Fibroblast of villous mesenchyme (primary cell): ENCODE data around the gene ENTHD1. TPM values are rescaled to one million over a fixed set of nuclear protein-coding genes. Genes with fewer than 3 reads are reported as not detected.
"Not testable (repeated sequence)": the region's sequence is repeated elsewhere in the genome, so short reads cannot be mapped to it uniquely, and the experiment has no call there.

Experiments used
- DNase-seq: peaks from one replicate; pipeline ENCODE4 v3.0.0-alpha.2; 2010; ENCODE audit warnings: low read depth
- H3K4me3 ChIP-seq: 2 replicates; pipeline ENCODE4 v1.5.1; 2011; ENCODE audit warnings: low read depth, mild to moderate bottlenecking, low read length
- total RNA-seq: library from RNA; depleted of rRNA; stranded (reverse); fragments of >200 nt; gene quantifications from 2 replicates; pipeline ENCODE4 v1.2.3, GENCODE V29; 2012
- TF ChIP-seq, protein P1 (sequence below): IDR thresholded peaks from 2 replicates; pipeline ENCODE4 v1.5.1; 2012; ENCODE audit warnings: low read depth, mild to moderate bottlenecking, low read length; ENCODE audit not compliant: insufficient read depth

The ENTHD1 gene
- total RNA-seq, 1 donor, result not detected

DNA sequence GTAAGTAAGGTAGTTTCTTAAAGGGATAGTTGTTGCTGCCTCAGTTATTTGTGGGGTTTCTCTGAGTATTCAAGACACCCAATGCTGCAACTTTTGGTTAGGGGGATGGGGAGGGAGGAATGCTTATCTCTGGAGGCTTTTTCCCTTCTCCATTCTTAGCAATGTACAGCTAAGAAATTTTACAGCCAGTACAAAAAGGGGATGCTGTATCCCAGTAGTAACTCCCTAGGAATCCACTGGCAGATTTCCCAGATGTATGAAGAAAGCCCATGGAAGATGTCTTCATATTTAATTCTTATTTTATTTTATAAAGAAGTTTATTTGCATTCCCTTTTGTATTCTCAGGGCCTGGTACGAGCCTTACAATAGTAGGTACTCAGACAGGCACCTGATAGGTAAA is 154.8 kb downstream of the ENTHD1 start:
- no peak overlapping the region for H3K4me3 ChIP-seq
- peak; percentile 52 for DNase-seq
- TF ChIP-seq, protein P1, sequence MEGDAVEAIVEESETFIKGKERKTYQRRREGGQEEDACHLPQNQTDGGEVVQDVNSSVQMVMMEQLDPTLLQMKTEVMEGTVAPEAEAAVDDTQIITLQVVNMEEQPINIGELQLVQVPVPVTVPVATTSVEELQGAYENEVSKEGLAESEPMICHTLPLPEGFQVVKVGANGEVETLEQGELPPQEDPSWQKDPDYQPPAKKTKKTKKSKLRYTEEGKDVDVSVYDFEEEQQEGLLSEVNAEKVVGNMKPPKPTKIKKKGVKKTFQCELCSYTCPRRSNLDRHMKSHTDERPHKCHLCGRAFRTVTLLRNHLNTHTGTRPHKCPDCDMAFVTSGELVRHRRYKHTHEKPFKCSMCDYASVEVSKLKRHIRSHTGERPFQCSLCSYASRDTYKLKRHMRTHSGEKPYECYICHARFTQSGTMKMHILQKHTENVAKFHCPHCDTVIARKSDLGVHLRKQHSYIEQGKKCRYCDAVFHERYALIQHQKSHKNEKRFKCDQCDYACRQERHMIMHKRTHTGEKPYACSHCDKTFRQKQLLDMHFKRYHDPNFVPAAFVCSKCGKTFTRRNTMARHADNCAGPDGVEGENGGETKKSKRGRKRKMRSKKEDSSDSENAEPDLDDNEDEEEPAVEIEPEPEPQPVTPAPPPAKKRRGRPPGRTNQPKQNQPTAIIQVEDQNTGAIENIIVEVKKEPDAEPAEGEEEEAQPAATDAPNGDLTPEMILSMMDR, result no peak

GRCh38 chr22:39735776-39736175 is 157.8 kb downstream of the ENTHD1 start:
- TF ChIP-seq, protein P1, result no peak
- no peak overlapping the region for H3K4me3 ChIP-seq
- no peak for DNase-seq

GRCh38 chr22:39734866-39735265 is 158.7 kb downstream of the ENTHD1 start:
- DNase-seq, result no peak
- TF ChIP-seq, protein P1, result no peak
- H3K4me3 ChIP-seq, result no peak overlapping the region

DNA sequence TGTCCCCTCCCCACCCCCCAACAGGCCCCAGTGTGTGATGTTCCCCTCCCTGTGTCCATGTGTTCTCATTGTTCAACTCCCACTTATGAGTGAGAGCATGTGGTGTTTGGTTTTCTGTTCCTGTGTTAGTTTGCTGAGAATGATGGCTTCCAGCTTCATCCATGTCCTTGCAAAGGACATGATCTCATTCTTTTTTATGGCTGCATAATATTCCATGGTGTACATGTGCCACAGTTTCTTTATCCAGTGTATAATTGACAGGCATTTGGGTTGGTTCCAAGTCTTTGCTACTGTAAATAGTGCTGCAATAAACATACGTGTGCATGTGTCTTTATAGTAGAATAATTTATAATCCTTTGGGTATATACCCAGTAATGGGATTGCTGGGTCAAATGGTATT is 159.5 kb downstream of the ENTHD1 start:
- DNase-seq, H3K4me3 ChIP-seq: not testable (repeated sequence)

- H3K4me3 ChIP-seq, result no peak overlapping the region
- no peak for DNase-seq
- TF ChIP-seq, protein P1, result no peak
These were observed 160.4 kb downstream of the ENTHD1 start for GRCh38 chr22:39733191-39733590.

- DNase-seq, result no peak
- TF ChIP-seq, protein P1, result no peak
- H3K4me3 ChIP-seq, result no peak overlapping the region
These were observed 160.9 kb downstream of the ENTHD1 start for GRCh38 chr22:39732625-39733024.

DNA sequence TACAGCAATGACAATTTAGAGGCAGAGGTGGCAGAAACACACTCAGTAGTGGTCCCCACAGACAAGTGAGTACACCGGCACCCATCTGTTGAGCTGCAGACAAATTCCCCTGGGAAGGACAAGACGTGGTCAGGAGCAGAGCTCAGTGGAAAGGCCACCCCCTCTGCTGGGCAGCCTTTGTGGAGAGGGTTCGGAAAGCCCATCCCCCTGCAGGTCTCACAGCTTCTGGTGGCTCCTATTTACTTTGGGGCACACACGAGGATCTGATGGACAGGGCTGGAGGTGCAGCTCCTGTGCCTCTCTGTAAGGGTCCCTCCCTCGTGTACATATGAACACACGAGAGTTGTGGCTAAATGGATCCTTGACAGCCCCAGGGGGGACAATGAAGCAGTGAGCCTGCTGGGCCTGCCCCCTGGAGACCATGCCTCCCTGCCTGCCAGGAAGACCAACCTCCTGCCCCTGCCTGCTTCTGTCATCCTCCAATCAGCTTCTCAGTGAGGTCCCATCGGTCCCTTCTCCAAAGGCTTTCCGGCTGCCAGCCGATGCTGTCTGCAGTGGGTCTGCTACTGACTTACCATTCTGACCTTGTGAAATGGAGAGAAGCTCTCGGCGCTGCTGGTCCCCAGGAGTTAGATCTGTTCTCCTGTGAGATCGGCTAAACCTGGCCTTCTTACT is 161.5 kb downstream of the ENTHD1 start:
- no peak for DNase-seq
- no peak overlapping the region for H3K4me3 ChIP-seq
- TF ChIP-seq, protein P1, result no peak
